HG03108 (cell line): ENCODE results near the gene CNOT3.

Experiments
- ATAC-seq: cut with Tn5 transposase; IDR thresholded peaks from one replicate; pipeline ENCODE4 v1.9.1; 2021; ENCODE audit warnings: moderate library complexity; ENCODE audit not compliant: unreplicated experiment

Gene CNOT3

GRCh38 chr19:54121259-54121658 lies 16.3 kb upstream of the CNOT3 start:
- no peak for ATAC-seq

GRCh38 chr19:54123682-54124081 lies 13.9 kb upstream of the CNOT3 start:
- ATAC-seq, result no peak

GRCh38 chr19:54124393-54124792 lies 13.2 kb upstream of the CNOT3 start:
- no peak for ATAC-seq

- ATAC-seq, result no peak
Measured at GRCh38 chr19:54125713-54126112, 11.8 kb upstream of the CNOT3 start.

GRCh38 chr19:54127688-54128440 lies 9.7 kb upstream of the CNOT3 start:
- ATAC-seq, result no peak

- no peak for ATAC-seq
Measured at GRCh38 chr19:54128441-54128725, 9.2 kb upstream of the CNOT3 start.

GRCh38 chr19:54128796-54129616 lies 8.6 kb upstream of the CNOT3 start:
- ATAC-seq, result no peak

GRCh38 chr19:54129617-54129996 lies 8.0 kb upstream of the CNOT3 start:
- no peak for ATAC-seq

- ATAC-seq, result no peak
Measured at GRCh38 chr19:54133312-54133956, 4.1 kb upstream of the CNOT3 start.

- no peak for ATAC-seq
Measured at GRCh38 chr19:54133957-54134590, 3.5 kb upstream of the CNOT3 start.

GRCh38 chr19:54136086-54136863 lies 1.3 kb upstream of the CNOT3 start:
- no peak for ATAC-seq

GRCh38 chr19:54136864-54137698 lies 481 bp upstream of the CNOT3 start:
- ATAC-seq, result peak; percentile 75

GRCh38 chr19:54138489-54139256 lies 1.1 kb downstream of the CNOT3 start:
- no peak for ATAC-seq

- no peak for ATAC-seq
Measured at GRCh38 chr19:54141356-54141755, 3.8 kb downstream of the CNOT3 start.

GRCh38 chr19:54142166-54142780 lies 4.7 kb downstream of the CNOT3 start:
- no peak for ATAC-seq

- ATAC-seq, result no peak
Measured at GRCh38 chr19:54145541-54146158, 8.1 kb downstream of the CNOT3 start.

GRCh38 chr19:54147676-54148075 lies 10.1 kb downstream of the CNOT3 start:
- no peak for ATAC-seq

GRCh38 chr19:54148158-54148557 lies 10.6 kb downstream of the CNOT3 start:
- no peak for ATAC-seq
